ENCODE results near the gene TROAP. TPM values are rescaled to one million over a fixed set of nuclear protein-coding genes. Genes with fewer than 3 reads are reported as not detected.

The TROAP gene
- total and polyA plus RNA-seq, 9 of the 15 experiments (the other 6 are each of a cell fraction or from before 2014, with no cell fraction given): 46.4 to 171 (median 59.8) TPM

GRCh38 chr12:49367381-49368239 lies 44.6 kb downstream of the TROAP start, which contains the start of gene SPATS2 (continued):
- no peak for TF ChIP-seq CUX1 (CRISPR knock-in tag; IDR thresholded peaks at IDR 0.05)

GRCh38 chr12:49368240-49368600 lies 45.2 kb downstream of the TROAP start:
- Histone ChIP-seq H3K27me3 (ENCODE audit: control insufficient read depth in 2 of 2, insufficient read depth in 2 of 2, low read length in 2 of 2) (no peaks in the 10 kb centered on the region), H3K9me3 (replicated peaks; ENCODE audit: control insufficient read depth, insufficient read depth, low read depth, low read length) (no peaks in the 10 kb centered on the region), H3K36me3 (ENCODE audit: control insufficient read depth, insufficient read depth, low read length) (peaks cover 6% of the 10 kb centered on the region; the same call in 1 of the 3 replicates), H2AFZ (ENCODE audit: low read depth, low read length) (peak overlapping the region; percentile 85), H3K4me2 (ENCODE audit: insufficient read depth, low read length) (peak overlapping the region; percentile 99), H3K4me3 (peak overlapping the region; percentile 75), H3K79me2 (ENCODE audit: control insufficient read depth, insufficient read depth, low read length) (peaks cover 53% of the 10 kb centered on the region), H4K20me1 (replicated peaks; ENCODE audit: control insufficient read depth, insufficient read depth, low read length) (no peaks in the 10 kb centered on the region), H3K9me1 (ENCODE audit: control insufficient read depth, insufficient read depth, low read length) (no peaks in the 10 kb centered on the region), H3K9ac (ENCODE audit: insufficient read depth in 1 of 2, low read depth in 2 of 2, low read length in 2 of 2) (peak overlapping the region in 1 of 2 experiments; percentile 96; a peak in 3 of 4 replicates), H3K4me1 (replicated peaks in 1 of 2; ENCODE audit: control insufficient read depth in 2 of 2, insufficient read depth in 2 of 2, low read length in 2 of 2) (peaks cover 12 to 25% of the 10 kb centered on the region in 2 experiments; a peak in 3 of 5 replicates), H3K27ac (ENCODE audit: extremely low read depth, low read depth, low read length) (peak overlapping the region; percentile 96)
- ChIA-PET POLR2A (interaction anchor here (0.7 to 3.4 kb wide), 4 partner anchors 9 to 89 kb away, joined by 3 to 17 read pairs (median 3); no protein-coding TSS in a partner anchor), CTCF (ENCODE audit: low intra/inter-chr PET ratio) (no interaction called here)
- DNase-seq (ENCODE audit: extremely low read depth in 1 of 4, low spot score in 3 of 4): no peak
- WGBS (ENCODE audit: insufficient coverage, low coverage, missing lambda C conversion rate): 1% methylated on average over 3 of the region's 3 CpGs
- ATAC-seq: no peak
- intact Hi-C loops (cut with micrococcal nuclease): loop anchor here (5.0 kb wide), 1 partner anchor 54 kb away; no protein-coding TSS in a partner anchor
- BruUV-seq (replicated peaks): TSS peak; percentile 61
- peak; percentile 70 for FAIRE-seq
- no peak for TF ChIP-seq CREM (IDR thresholded peaks at IDR 0.05; ENCODE audit: low read depth)
- no peak for TF ChIP-seq POLR2A (conservative IDR thresholded peaks at IDR 0.05)
- TF ChIP-seq AFF4 (CRISPR knock-in tag; IDR thresholded peaks at IDR 0.05): 0 out of 2 replicates have a peak, but pooled peaks have one; percentile 17
- no peak for TF ChIP-seq E2F6 (IDR thresholded peaks at IDR 0.05; ENCODE audit: borderline replicate concordance in 1 of 2, extremely low read depth in 1 of 2, insufficient read depth in 1 of 2, insufficient read length in 1 of 2, low read depth in 1 of 2, low read length in 1 of 2, poor library complexity in 1 of 2, severe bottlenecking in 1 of 2)
- TF ChIP-seq ZEB2 (IDR thresholded peaks at IDR 0.05): 0 out of 2 replicates have a peak, but pooled peaks have one; percentile 17
- in situ Hi-C loops (cut with MboI): no loop called here

Measured in K562 (cell line).